Measurements from ENCODE around the gene TLN1. TPM values are rescaled to one million over a fixed set of nuclear protein-coding genes. Genes with fewer than 3 reads are reported as not detected.

The TLN1 gene
- total RNA-seq, 1 experiment from 2014 or later, result 195 TPM

GRCh38 chr9:35675204-35675603 lies 56.8 kb downstream of the TLN1 start:
- no peak for DNase-seq (ENCODE audit: low spot score)
- in situ Hi-C loops (cut with HindIII; ENCODE audit: low sequenced_read_pairs), result no loop called here

- no peak for DNase-seq (ENCODE audit: low spot score)
- in situ Hi-C loops (cut with HindIII; ENCODE audit: low sequenced_read_pairs), result no loop called here
Observed at GRCh38 chr9:35674025-35674361, 58.0 kb downstream of the TLN1 start.

GRCh38 chr9:35673132-35674024 lies 58.6 kb downstream of the TLN1 start, which contains the start of gene CA9:
CA9 (plus strand) TSS chr9:35673928; CDS start chr9:35673960, 32 bp downstream.
- in situ Hi-C loops (cut with HindIII; ENCODE audit: low sequenced_read_pairs), result no loop called here
- DNase-seq (ENCODE audit: low spot score), result peak; percentile 97

- no peak for DNase-seq (ENCODE audit: low spot score)
- in situ Hi-C loops (cut with HindIII; ENCODE audit: low sequenced_read_pairs), result no loop called here
Observed at GRCh38 chr9:35669331-35670145, 62.5 kb downstream of the TLN1 start.

GRCh38 chr9:35667939-35668338 lies 64.1 kb downstream of the TLN1 start:
- no peak for DNase-seq (ENCODE audit: low spot score)
- in situ Hi-C loops (cut with HindIII; ENCODE audit: low sequenced_read_pairs), result no loop called here

- DNase-seq (ENCODE audit: low spot score), result no peak
- in situ Hi-C loops (cut with HindIII; ENCODE audit: low sequenced_read_pairs), result no loop called here
Observed at GRCh38 chr9:35666549-35666948, 65.4 kb downstream of the TLN1 start.

- in situ Hi-C loops (cut with HindIII; ENCODE audit: low sequenced_read_pairs), result no loop called here
- DNase-seq (ENCODE audit: low spot score), result no peak
Observed at GRCh38 chr9:35666045-35666444, 66.0 kb downstream of the TLN1 start.

- in situ Hi-C loops (cut with HindIII; ENCODE audit: low sequenced_read_pairs), result no loop called here
- DNase-seq (ENCODE audit: low spot score), result no peak
Observed at GRCh38 chr9:35665471-35665818, 66.5 kb downstream of the TLN1 start.

GRCh38 chr9:35664531-35665470 lies 67.2 kb downstream of the TLN1 start, which contains the start of gene ARHGEF39:
ARHGEF39 (minus strand) TSS chr9:35665195; CDS start chr9:35665169, 26 bp downstream.
- in situ Hi-C loops (cut with HindIII; ENCODE audit: low sequenced_read_pairs), result no loop called here
- peak; percentile 84 for DNase-seq (ENCODE audit: low spot score)

- in situ Hi-C loops (cut with HindIII; ENCODE audit: low sequenced_read_pairs), result no loop called here
- peak; percentile 31 for DNase-seq (ENCODE audit: low spot score)
Observed at GRCh38 chr9:35662437-35662836, 69.6 kb downstream of the TLN1 start.

- DNase-seq (ENCODE audit: low spot score), result no peak
- in situ Hi-C loops (cut with HindIII; ENCODE audit: low sequenced_read_pairs), result no loop called here
Observed at GRCh38 chr9:35661756-35662350, 70.1 kb downstream of the TLN1 start.

- peak; percentile 90 for DNase-seq (ENCODE audit: low spot score)
- in situ Hi-C loops (cut with HindIII; ENCODE audit: low sequenced_read_pairs), result no loop called here
Observed at GRCh38 chr9:35660966-35661415, 71.0 kb downstream of the TLN1 start.

- in situ Hi-C loops (cut with HindIII; ENCODE audit: low sequenced_read_pairs), result no loop called here
- peak; percentile 30 for DNase-seq (ENCODE audit: low spot score)
Observed at GRCh38 chr9:35659340-35659739, 72.7 kb downstream of the TLN1 start.

- peak; percentile 54 for DNase-seq (ENCODE audit: low spot score)
- in situ Hi-C loops (cut with HindIII; ENCODE audit: low sequenced_read_pairs), result no loop called here
Observed at GRCh38 chr9:35658968-35659220, 73.1 kb downstream of the TLN1 start.

GRCh38 chr9:35658137-35658967 lies 73.6 kb downstream of the TLN1 start, which contains the start of gene CCDC107:
CCDC107 (plus strand) TSS chr9:35658292; CDS start chr9:35658380, 88 bp downstream.
- DNase-seq (ENCODE audit: low spot score), result peak; percentile 91
- in situ Hi-C loops (cut with HindIII; ENCODE audit: low sequenced_read_pairs), result no loop called here

GRCh38 chr9:35657546-35658136 lies 74.4 kb downstream of the TLN1 start, which contains the start of gene RMRP:
RMRP (minus strand) TSS chr9:35658019.
- in situ Hi-C loops (cut with HindIII; ENCODE audit: low sequenced_read_pairs), result no loop called here
- peak; percentile 99 for DNase-seq (ENCODE audit: low spot score)

- in situ Hi-C loops (cut with HindIII; ENCODE audit: low sequenced_read_pairs), result no loop called here
- peak; percentile 80 for DNase-seq (ENCODE audit: low spot score)
Observed at GRCh38 chr9:35656831-35657545, 75.0 kb downstream of the TLN1 start.

Measured in G401 (cell line).